Measurements from ENCODE around the gene NPAS2.

NPAS2 gene

DNA sequence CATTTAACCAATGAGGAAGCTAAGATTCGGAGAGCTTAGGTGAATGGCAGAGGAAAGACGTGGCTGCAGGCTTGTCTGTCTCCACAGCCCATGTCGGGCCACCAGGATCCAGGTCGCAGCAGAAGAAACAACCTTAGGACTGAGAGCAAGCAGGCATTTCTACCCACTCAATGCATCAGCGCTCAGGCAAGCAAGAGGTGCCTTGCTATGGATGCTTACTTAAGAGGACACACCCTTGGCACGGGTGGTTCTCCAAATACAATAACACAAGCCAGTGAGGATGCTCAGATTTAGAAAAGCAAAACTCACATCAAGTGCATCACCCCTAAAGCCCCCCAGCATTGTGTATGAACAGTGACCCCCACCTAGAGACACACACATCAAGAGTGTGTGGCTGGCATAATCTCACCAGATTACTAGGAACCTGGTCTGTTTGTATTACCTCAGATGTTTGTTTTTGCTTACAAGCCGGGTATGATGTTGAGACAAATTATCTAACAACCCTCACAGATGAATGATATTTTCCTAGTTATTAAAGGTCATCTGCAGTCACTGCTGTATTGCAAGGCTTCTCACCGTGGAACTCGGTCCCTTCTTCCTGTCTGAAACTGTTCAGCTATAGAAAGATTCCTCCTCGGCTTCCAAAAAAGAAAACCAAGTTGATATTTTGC lies 34.2 kb upstream of the NPAS2 start:
- H3K4me3 Mint-ChIP-seq, result no peak overlapping the region
- ATAC-seq (no peak), DNase-seq (no peak)
- no peaks in the 10 kb centered on the region for H3K4me1 Mint-ChIP-seq
- H3K27me3 Mint-ChIP-seq, result no peaks in the 10 kb centered on the region
- H3K27ac Mint-ChIP-seq, result no peak overlapping the region
- H3K9me3 Mint-ChIP-seq, result no peaks in the 10 kb centered on the region
- no peaks in the 10 kb centered on the region for H3K36me3 Mint-ChIP-seq (ENCODE audit: low read depth)

DNA sequence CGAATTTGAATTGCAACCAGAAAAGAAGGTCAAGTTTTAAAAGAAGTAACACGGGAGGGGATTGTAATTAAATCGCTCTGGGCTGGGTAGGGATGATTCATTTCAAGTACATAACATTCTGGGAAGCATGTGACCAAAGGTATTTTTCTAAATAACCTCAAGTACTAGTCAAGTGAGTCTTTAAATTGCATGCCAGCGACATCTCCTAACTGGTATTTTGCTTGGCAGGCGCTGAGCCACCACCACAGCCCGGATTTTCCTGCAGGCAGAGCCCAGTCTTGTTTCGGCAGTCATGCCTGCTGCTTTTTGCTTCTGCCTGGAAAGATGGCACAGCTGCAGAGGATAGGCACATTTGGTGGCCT lies 33.7 kb upstream of the NPAS2 start:
- ATAC-seq (no peak), DNase-seq (no peak)
- Mint-ChIP-seq H3K4me1 (no peaks in the 10 kb centered on the region), H3K27me3 (no peaks in the 10 kb centered on the region), H3K27ac (no peak overlapping the region), H3K4me3 (no peak overlapping the region), H3K36me3 (ENCODE audit: low read depth) (no peaks in the 10 kb centered on the region), H3K9me3 (no peaks in the 10 kb centered on the region)

DNA sequence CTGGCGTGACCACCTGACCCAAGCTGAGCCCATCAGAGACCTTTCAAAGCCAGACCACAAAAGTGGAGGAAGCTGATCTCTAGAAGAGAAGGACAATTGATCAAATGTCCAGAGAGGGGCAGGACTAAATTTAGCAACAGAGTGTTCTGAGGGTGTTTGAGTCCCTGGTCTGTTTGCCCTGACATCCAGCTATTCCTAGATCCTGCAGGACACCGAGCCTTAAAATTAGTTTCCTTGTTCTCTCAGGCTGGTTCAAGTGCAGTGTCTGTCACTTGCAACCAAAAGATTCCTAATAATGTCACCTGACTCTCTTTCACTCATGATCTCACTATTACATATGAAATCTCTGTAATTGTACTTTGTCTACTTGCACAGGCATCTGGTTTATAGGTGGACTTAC lies 33.0 kb upstream of the NPAS2 start:
- no peaks in the 10 kb centered on the region for H3K27me3 Mint-ChIP-seq
- no peak overlapping the region for H3K4me3 Mint-ChIP-seq
- H3K9me3 Mint-ChIP-seq, result no peaks in the 10 kb centered on the region
- H3K36me3 Mint-ChIP-seq (ENCODE audit: low read depth), result no peaks in the 10 kb centered on the region
- H3K4me1 Mint-ChIP-seq, result no peaks in the 10 kb centered on the region
- ATAC-seq (no peak), DNase-seq (no peak)
- no peak overlapping the region for H3K27ac Mint-ChIP-seq

DNA sequence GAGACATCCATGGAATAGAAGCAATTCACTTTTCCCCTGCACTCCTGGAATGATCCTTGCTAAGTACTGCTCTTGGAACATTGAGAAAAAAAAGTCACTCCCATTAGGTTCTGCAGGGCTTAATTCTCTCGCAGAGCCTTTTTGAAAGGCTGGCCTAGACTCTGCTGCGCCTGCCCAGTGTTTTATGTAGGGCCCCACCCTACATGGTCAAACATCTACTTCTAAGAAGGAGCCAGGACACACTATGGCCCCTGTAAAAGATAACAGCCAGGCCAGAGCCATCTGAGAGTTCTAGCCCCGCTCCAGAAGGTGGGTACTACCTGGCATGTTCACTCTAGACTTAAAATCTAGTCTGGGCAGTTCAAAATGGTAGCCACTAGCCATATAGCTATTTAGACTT lies 30.6 kb upstream of the NPAS2 start:
- H3K27me3 Mint-ChIP-seq, result no peaks in the 10 kb centered on the region

DNA sequence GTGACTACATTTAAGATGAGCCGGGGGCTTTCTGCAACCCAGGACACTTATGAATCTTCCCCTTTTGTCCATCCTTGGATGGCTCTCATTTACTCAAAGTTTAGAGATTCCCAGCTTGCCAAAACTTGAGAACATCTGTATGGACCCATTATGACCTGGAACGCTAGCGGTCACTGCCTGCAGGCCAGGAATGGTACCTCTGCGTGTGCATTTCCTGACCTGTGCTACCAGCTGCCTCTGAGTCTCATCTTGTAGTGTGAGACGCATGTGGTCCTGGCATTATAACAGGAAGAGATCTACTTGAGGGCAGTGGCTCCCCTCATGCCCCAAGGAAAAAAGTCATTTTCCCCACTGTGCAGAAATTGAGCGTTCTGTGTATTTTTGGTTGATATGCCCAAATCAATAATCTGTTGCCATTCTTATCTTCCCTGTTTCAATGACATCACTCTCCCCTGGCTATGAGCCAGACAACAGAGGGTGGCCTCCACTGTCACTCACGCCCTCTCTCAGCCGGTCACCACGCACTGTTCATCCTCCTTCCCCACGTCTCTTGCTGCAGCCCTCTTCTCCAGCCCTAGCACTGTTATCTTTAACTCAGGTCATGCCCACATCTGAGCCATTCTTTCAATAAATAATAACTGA lies 28.5 kb upstream of the NPAS2 start:
- no peak for ATAC-seq
- no peak for DNase-seq
- Mint-ChIP-seq H3K4me3 (no peak overlapping the region), H3K27ac (no peak overlapping the region), H3K27me3 (no peaks in the 10 kb centered on the region), H3K36me3 (ENCODE audit: low read depth) (no peaks in the 10 kb centered on the region), H3K9me3 (no peaks in the 10 kb centered on the region), H3K4me1 (no peaks in the 10 kb centered on the region)

More for the DNA sequence above, 30.6 kb upstream of the NPAS2 start:
- Mint-ChIP-seq H3K36me3 (ENCODE audit: low read depth) (no peaks in the 10 kb centered on the region), H3K4me3 (no peak overlapping the region), H3K4me1 (no peaks in the 10 kb centered on the region), H3K9me3 (no peaks in the 10 kb centered on the region), H3K27ac (no peak overlapping the region)
- ATAC-seq (no peak), DNase-seq (no peak)

DNA sequence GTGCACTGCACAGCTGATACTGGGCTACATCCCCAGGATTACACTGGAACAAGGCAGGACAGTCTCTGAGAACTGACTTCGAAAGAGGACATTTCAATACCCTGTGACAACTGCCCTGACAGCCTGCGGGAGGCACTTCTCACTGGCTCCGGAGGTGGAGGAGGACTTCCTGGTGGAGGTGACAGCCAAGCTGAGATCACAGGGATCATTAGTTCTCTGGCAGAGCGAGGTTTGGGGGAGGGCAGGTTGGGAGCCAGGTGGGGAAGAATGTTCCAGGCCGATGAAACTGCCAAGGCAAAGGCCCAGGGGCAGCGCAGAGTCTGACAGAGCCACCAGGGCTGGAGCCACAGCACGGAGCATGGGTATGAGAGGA lies 28.0 kb upstream of the NPAS2 start:
- Mint-ChIP-seq H3K36me3 (ENCODE audit: low read depth) (no peaks in the 10 kb centered on the region), H3K27me3 (no peaks in the 10 kb centered on the region), H3K4me1 (no peaks in the 10 kb centered on the region), H3K4me3 (no peak overlapping the region), H3K27ac (no peak overlapping the region), H3K9me3 (no peaks in the 10 kb centered on the region)
- ATAC-seq, result no peak
- DNase-seq, result no peak

DNA sequence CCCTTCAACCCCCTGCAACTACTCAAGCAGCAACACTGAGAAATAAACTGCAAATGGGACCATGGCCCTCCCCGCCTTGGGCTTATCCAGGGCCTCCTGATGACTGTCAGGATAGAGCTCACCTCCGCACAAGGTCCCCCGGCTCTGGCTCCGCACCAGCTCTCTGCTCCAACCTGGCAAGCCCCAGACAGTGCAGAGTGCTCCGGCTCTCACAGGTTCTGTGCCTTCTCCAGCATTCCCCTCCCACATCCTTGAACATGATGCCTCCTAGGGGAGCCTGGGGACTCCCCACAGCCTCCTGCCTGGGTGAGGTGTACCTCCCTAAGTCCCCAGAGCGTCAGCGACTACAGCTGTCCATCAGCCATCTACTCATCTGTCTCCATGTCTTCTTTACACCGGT lies 26.7 kb upstream of the NPAS2 start:
- Mint-ChIP-seq H3K4me3 (no peak overlapping the region), H3K9me3 (no peaks in the 10 kb centered on the region), H3K36me3 (ENCODE audit: low read depth) (no peaks in the 10 kb centered on the region), H3K4me1 (no peaks in the 10 kb centered on the region), H3K27ac (no peak overlapping the region), H3K27me3 (no peaks in the 10 kb centered on the region)
- no peak for DNase-seq
- no peak for ATAC-seq

DNA sequence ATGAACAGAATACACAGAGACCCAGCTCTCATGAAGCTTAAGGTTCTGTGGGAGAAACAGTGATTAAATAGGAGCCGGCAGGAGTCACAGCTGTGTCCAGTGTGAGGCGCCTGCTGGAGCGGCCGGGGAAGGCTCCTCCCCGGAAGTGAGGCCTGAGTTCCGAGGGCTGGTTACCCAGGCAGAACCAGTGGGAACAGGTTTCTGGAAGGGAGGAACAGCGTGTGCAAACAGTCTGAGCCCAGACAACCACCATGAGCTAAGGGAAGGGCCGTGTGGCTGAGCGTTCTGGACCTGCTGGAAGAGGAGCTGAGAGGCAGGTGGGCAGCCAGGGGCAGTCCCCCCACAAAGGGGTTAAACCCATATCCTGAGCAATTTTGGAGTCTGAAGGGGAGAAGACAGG lies 26.0 kb upstream of the NPAS2 start:
- DNase-seq (no peak), ATAC-seq (no peak)
- Mint-ChIP-seq H3K27me3 (no peaks in the 10 kb centered on the region), H3K4me1 (no peaks in the 10 kb centered on the region), H3K4me3 (no peak overlapping the region), H3K36me3 (ENCODE audit: low read depth) (no peaks in the 10 kb centered on the region), H3K9me3 (no peaks in the 10 kb centered on the region), H3K27ac (no peak overlapping the region)

DNA sequence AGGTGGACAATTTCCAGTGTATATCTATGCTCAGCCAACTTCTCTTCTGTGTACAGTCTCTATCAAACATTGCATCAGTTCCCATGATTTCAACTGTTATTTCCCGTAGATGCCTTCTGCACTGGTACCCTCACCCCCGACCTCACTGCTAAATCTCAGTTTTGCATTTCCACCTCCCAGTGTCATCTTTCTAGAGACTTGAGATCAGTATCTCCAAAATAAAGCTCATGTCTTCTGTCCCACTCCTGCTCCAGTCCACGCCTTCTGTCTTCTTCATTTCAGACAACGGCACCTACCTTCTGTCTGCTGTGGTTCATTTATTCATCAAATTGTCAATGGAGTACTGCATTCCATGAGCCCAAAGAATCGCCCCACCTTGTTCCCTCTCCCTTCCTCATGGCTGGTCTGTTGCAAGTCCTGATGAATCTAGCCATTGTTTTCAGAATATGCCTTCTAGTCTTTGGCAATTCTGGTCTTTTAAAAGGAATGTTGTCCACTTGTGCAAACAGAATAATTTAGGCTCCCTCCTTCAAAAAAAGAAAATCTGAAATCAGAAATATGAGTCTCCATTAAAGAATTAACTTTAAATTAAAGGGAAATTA lies 23.3 kb upstream of the NPAS2 start:
- ATAC-seq, result no peak
- Mint-ChIP-seq H3K27ac (no peak overlapping the region), H3K36me3 (ENCODE audit: low read depth) (no peaks in the 10 kb centered on the region), H3K4me3 (no peak overlapping the region), H3K4me1 (no peaks in the 10 kb centered on the region), H3K27me3 (no peaks in the 10 kb centered on the region), H3K9me3 (no peaks in the 10 kb centered on the region)
- DNase-seq, result no peak

DNA sequence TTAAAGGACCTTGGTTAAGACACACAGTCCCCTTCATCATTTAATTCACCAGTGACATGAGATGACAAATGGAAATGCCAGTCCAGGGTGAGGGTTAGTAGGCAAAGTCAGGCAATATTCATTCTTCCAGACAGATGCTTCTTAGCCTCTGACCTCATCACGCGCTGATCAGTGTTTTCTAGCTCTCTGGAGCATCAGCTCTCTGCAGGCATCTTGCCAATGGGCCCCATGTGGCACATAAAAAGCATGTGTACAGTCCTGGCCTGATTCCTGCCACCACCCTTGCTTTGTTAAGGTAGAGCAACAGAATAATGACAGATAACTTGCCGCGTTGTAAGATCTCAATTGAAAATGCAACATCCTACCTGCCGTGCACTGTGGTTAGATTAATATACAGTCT lies 20.3 kb upstream of the NPAS2 start:
- no peak overlapping the region for H3K27ac Mint-ChIP-seq
- H3K27me3 Mint-ChIP-seq, result no peaks in the 10 kb centered on the region
- H3K9me3 Mint-ChIP-seq, result no peaks in the 10 kb centered on the region
- no peak for ATAC-seq
- no peaks in the 10 kb centered on the region for H3K36me3 Mint-ChIP-seq (ENCODE audit: low read depth)
- no peak overlapping the region for H3K4me3 Mint-ChIP-seq
- no peak for DNase-seq
- no peaks in the 10 kb centered on the region for H3K4me1 Mint-ChIP-seq

DNA sequence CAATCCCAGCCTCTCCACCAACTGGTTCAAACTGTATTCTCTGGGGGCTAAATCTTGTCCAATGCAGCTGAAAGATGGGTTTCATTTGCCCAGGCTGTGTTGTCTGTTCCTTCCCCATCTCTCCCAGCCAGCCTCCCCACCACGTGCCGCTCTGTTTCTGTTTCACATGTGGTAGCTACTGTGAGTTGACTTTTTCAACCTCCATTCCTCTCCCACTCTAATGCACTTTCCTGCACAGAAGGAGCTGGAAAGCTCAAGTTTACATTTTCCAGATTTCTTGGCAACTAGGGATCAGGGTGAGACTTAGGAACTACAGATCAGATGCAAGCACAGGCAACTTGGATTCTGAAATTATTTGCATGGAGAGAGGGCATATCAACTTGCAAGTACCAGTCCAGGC lies 19.0 kb upstream of the NPAS2 start:
- no peaks in the 10 kb centered on the region for H3K9me3 Mint-ChIP-seq
- no peak for DNase-seq
- H3K27ac Mint-ChIP-seq, result no peak overlapping the region
- H3K4me3 Mint-ChIP-seq, result no peak overlapping the region
- no peak for ATAC-seq
- H3K4me1 Mint-ChIP-seq, result no peaks in the 10 kb centered on the region
- H3K36me3 Mint-ChIP-seq (ENCODE audit: low read depth), result no peaks in the 10 kb centered on the region
- no peaks in the 10 kb centered on the region for H3K27me3 Mint-ChIP-seq

DNA sequence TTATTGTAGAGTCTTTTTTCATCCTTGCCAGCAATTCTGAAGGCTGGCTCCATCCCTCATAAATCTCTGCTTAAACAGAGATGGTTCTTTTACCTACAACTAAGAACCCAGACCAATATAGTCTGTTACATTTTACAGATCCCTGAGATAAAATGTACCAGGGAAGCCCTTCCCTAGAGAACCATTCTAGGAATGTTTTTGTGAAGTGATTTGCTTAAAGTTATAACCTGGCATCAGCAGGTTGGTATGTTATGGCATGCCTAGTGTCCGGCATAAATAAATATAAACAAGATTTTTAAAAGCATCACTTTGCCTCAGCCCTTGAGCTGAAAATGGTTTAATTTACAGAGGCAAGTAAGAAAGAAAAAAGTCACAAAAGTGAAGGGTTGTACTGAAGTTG lies 18.5 kb upstream of the NPAS2 start:
- no peaks in the 10 kb centered on the region for H3K27me3 Mint-ChIP-seq
- H3K27ac Mint-ChIP-seq, result no peak overlapping the region
- no peaks in the 10 kb centered on the region for H3K4me1 Mint-ChIP-seq
- H3K9me3 Mint-ChIP-seq, result no peaks in the 10 kb centered on the region
- DNase-seq (no peak), ATAC-seq (no peak)
- no peaks in the 10 kb centered on the region for H3K36me3 Mint-ChIP-seq (ENCODE audit: low read depth)
- H3K4me3 Mint-ChIP-seq, result no peak overlapping the region

DNA sequence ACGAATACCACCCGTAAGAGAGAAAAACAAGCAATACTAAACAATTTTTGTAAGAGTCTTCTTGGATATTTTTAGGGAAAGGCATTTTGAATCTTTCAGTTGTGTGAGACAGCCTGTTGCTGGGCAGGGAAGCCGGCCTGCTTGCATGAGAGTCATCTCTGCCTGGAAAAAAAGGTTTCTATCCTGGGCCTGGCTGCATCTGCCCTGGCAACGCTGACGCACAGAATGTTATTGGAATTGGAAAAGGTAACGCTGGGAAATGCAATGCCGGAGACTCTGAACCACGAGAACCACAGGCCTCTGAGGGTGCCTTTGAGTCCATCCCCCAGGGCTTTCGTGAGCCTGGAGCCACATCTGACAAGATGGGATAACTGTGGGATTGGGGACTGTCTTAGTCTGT lies 17.9 kb upstream of the NPAS2 start:
- Mint-ChIP-seq H3K9me3 (no peaks in the 10 kb centered on the region), H3K4me1 (no peaks in the 10 kb centered on the region), H3K4me3 (no peak overlapping the region), H3K27ac (no peak overlapping the region), H3K27me3 (no peaks in the 10 kb centered on the region), H3K36me3 (ENCODE audit: low read depth) (no peaks in the 10 kb centered on the region)
- DNase-seq (no peak), ATAC-seq (no peak)

DNA sequence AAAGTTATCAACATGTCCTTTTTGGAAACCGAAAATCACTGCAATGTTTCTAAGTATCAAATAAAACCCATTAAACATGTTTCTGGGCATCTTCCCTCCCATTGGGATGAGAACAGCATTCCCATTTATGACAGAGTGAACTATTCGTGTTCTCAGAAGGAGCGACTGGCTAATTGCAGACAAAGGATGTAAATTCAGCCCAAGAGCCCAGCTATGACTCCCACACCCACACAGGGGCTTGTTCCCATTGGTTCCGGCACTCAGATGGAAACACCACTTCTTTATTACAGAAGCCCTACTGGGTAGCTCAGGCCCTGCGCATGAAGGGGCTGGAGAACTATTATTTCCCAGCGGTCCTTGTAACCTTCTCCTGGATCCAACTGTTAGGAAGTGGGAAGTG lies 16.6 kb upstream of the NPAS2 start:
- H3K4me1 Mint-ChIP-seq, result no peaks in the 10 kb centered on the region
- ATAC-seq (no peak), DNase-seq (no peak)
- H3K36me3 Mint-ChIP-seq (ENCODE audit: low read depth), result no peaks in the 10 kb centered on the region
- no peaks in the 10 kb centered on the region for H3K27me3 Mint-ChIP-seq
- H3K4me3 Mint-ChIP-seq, result no peak overlapping the region
- H3K9me3 Mint-ChIP-seq, result no peaks in the 10 kb centered on the region
- H3K27ac Mint-ChIP-seq, result no peak overlapping the region

DNA sequence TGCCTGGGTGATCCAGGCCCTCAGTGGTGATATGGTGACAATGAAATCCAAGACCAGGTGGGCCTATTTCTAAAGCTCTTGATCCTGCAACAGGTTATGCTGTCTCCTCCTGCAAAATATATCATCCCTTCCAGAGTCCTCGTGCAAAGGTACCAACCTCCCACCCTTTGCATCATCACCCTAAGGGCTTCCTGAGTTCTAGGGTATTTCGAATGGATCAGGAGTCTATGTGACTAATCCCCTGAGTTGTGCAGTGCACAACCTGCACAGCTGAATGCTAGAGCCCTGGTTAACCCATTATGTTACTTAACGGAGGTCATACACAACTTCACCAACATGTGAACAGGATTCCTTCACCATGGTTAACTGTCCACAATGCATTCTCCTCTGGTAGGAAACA lies 13.4 kb upstream of the NPAS2 start:
- no peak overlapping the region for H3K4me3 Mint-ChIP-seq
- no peaks in the 10 kb centered on the region for H3K36me3 Mint-ChIP-seq (ENCODE audit: low read depth)
- H3K27ac Mint-ChIP-seq, result no peak overlapping the region
- no peak for ATAC-seq
- H3K4me1 Mint-ChIP-seq, result peaks cover 2% of the 10 kb centered on the region
- peaks cover 1% of the 10 kb centered on the region for H3K27me3 Mint-ChIP-seq
- no peaks in the 10 kb centered on the region for H3K9me3 Mint-ChIP-seq
- DNase-seq, result no peak

DNA sequence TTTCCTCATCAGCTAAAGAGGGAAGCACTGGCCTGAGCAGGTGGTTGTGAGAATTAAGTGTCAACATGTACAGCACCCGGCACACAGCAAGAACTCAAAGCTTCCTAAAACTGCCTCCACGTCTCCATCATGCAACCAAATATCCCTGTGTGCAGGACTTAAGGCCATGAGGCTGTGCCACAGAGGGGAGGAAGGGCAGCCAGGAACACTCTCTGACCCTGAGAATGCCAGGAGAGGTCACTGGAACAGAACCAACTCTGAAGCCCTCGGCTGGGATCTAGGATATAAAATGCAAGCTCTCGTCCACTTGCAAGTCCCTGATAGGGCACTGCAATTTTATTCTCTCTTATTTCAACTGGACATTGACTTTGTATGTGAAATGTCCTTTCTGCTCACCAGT lies 12.2 kb upstream of the NPAS2 start:
- no peak for DNase-seq
- Mint-ChIP-seq H3K36me3 (ENCODE audit: low read depth) (no peaks in the 10 kb centered on the region), H3K9me3 (no peaks in the 10 kb centered on the region), H3K4me3 (no peak overlapping the region), H3K4me1 (peaks cover 11% of the 10 kb centered on the region), H3K27me3 (peaks cover 3% of the 10 kb centered on the region), H3K27ac (no peak overlapping the region)
- ATAC-seq, result no peak

Measured in activated naive CD8-positive, alpha-beta T cell treated with anti-CD3 and anti-CD28 coated beads, Interleukin-2, amount 50 U/mL, for 24 hours (primary cell).